ENCODE measurements around the gene C2orf66. TPM values are rescaled to one million over a fixed set of nuclear protein-coding genes. Genes with fewer than 3 reads are reported as not detected.

C2orf66 gene
- total and polyA plus RNA-seq, 2 donors (not counting 3 experiments of a cell fraction or from before 2014, with no cell fraction given), result 0.27 to 0.54 TPM

DNA sequence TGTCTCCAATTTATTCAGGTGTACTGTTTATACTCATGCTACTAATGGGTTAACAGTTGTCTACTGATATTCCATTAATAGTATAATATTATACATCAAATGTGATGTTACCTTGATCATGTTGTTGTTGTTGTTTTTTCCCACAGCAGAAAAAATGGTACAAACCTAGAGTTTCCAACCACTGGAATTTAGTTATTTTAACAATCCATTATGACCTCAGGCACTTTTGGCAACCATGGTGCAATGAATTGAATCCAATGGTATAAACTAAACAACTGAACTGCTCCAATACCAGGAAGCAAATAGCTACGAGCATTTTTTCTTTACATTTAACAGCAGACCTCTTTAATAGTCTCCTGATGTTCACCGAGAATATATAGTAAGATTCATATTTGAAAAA lies 31.0 kb upstream of the C2orf66 start:
- BruUV-seq (replicated peaks), result no TSS peak
- no peak for TF ChIP-seq JUN (IDR thresholded peaks at IDR 0.05; ENCODE audit: borderline replicate concordance, insufficient read depth, insufficient read length, low read depth)
- TF ChIP-seq FOS (IDR thresholded peaks at IDR 0.05; ENCODE audit: borderline replicate concordance, insufficient read depth, low read length), result no peak
- no peak for TF ChIP-seq MYC (IDR thresholded peaks at IDR 0.05; ENCODE audit: low read depth, low read length)
- TF ChIP-seq, protein P1, sequence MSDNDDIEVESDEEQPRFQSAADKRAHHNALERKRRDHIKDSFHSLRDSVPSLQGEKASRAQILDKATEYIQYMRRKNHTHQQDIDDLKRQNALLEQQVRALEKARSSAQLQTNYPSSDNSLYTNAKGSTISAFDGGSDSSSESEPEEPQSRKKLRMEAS (IDR thresholded peaks at IDR 0.05; ENCODE audit: insufficient read depth, insufficient read length), result no peak
- TF ChIP-seq, protein P2, sequence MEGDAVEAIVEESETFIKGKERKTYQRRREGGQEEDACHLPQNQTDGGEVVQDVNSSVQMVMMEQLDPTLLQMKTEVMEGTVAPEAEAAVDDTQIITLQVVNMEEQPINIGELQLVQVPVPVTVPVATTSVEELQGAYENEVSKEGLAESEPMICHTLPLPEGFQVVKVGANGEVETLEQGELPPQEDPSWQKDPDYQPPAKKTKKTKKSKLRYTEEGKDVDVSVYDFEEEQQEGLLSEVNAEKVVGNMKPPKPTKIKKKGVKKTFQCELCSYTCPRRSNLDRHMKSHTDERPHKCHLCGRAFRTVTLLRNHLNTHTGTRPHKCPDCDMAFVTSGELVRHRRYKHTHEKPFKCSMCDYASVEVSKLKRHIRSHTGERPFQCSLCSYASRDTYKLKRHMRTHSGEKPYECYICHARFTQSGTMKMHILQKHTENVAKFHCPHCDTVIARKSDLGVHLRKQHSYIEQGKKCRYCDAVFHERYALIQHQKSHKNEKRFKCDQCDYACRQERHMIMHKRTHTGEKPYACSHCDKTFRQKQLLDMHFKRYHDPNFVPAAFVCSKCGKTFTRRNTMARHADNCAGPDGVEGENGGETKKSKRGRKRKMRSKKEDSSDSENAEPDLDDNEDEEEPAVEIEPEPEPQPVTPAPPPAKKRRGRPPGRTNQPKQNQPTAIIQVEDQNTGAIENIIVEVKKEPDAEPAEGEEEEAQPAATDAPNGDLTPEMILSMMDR (IDR thresholded peaks at IDR 0.05; ENCODE audit: extremely low read depth in 1 of 2, insufficient read depth in 1 of 2, low read depth in 1 of 2, low read length in 2 of 2), result no peak
- TF ChIP-seq EZH2 (IDR thresholded peaks at IDR 0.05; ENCODE audit: borderline replicate concordance, low read depth, low read length, severe bottlenecking), result no peak
- TF ChIP-seq GATA2 (IDR thresholded peaks at IDR 0.05; ENCODE audit: insufficient read depth, insufficient read length, low read depth, low read length), result no peak
- TF ChIP-seq POLR2A (IDR thresholded peaks at IDR 0.05; ENCODE audit: low read depth, low read length), result no peak
- TF ChIP-seq POLR2AphosphoS5 (IDR thresholded peaks at IDR 0.05; ENCODE audit: insufficient read depth, low read depth, low read length), result no peak
- peaks cover 5 to 10% of the 10 kb centered on the region in 2 experiments for H3K36me3 ChIP-seq (ENCODE audit: control insufficient read depth in 2 of 2, extremely low read depth in 1 of 2, insufficient read depth in 2 of 2, low read length in 2 of 2)
- H3K9ac ChIP-seq (replicated peaks; ENCODE audit: extremely low read depth, insufficient read depth, low read length), result no peak overlapping the region
- ChIA-PET CTCF (no interaction called here), POLR2A (no interaction called here)
- no peak for DNase-seq (ENCODE audit: low read depth, low spot score)
- dilution Hi-C loops (cut with MboI; ENCODE audit: extremely low pct_ligation_motif_present, low sequenced_read_pairs) (no loop called here), intact Hi-C loops (cut with micrococcal nuclease) (no loop called here)
- no peak for FAIRE-seq
- no peak overlapping the region for H3K4me3 ChIP-seq (replicated peaks in 1 of 3; ENCODE audit: insufficient read depth in 1 of 3, low read depth in 1 of 3, low read length in 3 of 3)
- H3K79me2 ChIP-seq (ENCODE audit: control insufficient read depth, insufficient read depth, low read length), result no peaks in the 10 kb centered on the region
- no peak overlapping the region for H3K4me2 ChIP-seq (ENCODE audit: insufficient read depth, low read length)
- H3K9me3 ChIP-seq (replicated peaks; ENCODE audit: control insufficient read depth, insufficient read depth, low read length), result no peaks in the 10 kb centered on the region
- no peak overlapping the region for H3K27ac ChIP-seq (ENCODE audit: insufficient read depth, low read depth, low read length)
- no peaks in the 10 kb centered on the region for H3K27me3 ChIP-seq (ENCODE audit: control insufficient read depth in 2 of 2, insufficient read depth in 2 of 2, low read length in 2 of 2)
- H4K20me1 ChIP-seq (replicated peaks; ENCODE audit: control insufficient read depth, extremely low read depth, insufficient read depth, low read length), result no peaks in the 10 kb centered on the region
- no peaks in the 10 kb centered on the region for H3K9me1 ChIP-seq (replicated peaks; ENCODE audit: control insufficient read depth, extremely low read depth, insufficient read depth, low read length)
- no peak overlapping the region for H2AFZ ChIP-seq (ENCODE audit: low read depth, low read length)
- H3K4me1 ChIP-seq (ENCODE audit: control insufficient read depth, extremely low read depth, insufficient read depth, low read length), result no peaks in the 10 kb centered on the region

Measured in endothelial cell of umbilical vein (primary cell).